IPS-20b (cell line): ENCODE results near the gene SPTBN2.
A peak's percentile ranks its signal among the peaks of the same experiment; 100 is the strongest.
"Not testable (repeated sequence)": the region's sequence is repeated elsewhere in the genome, so short reads cannot be mapped to it uniquely, and the experiment has no call there.

ENCODE experiments used
- H3K27ac ChIP-seq: one replicate; pipeline ENCODE4 v1.5.1; 2013; ENCODE audit warnings: low read length
- H3K27me3 ChIP-seq: 2 replicates; pipeline ENCODE4 v1.6.1; 2013; ENCODE audit warnings: mild to moderate bottlenecking, low read length, inconsistent platforms; ENCODE audit not compliant: insufficient read depth
- H3K36me3 ChIP-seq: 2 replicates; pipeline ENCODE4 v1.6.1; 2013; ENCODE audit warnings: low read depth, mild to moderate bottlenecking, inconsistent platforms, low read length, moderate library complexity; ENCODE audit not compliant: insufficient read depth
- H3K4me1 ChIP-seq: 2 replicates; pipeline ENCODE4 v1.6.1; 2013; ENCODE audit warnings: mild to moderate bottlenecking, control low read depth, inconsistent platforms, low read length, moderate library complexity; ENCODE audit not compliant: insufficient read depth
- H3K4me3 ChIP-seq: 2 replicates; pipeline ENCODE4 v1.5.1; 2013; ENCODE audit warnings: mild to moderate bottlenecking, low read length, inconsistent platforms
- H3K9ac ChIP-seq: 2 replicates; pipeline ENCODE4 v1.6.1; 2013; ENCODE audit warnings: low read depth, mild to moderate bottlenecking, inconsistent platforms, low read length, moderate library complexity
- H3K9me3 ChIP-seq: 2 replicates; pipeline ENCODE4 v1.6.1; 2013; ENCODE audit warnings: mild to moderate bottlenecking, low read depth, low read length, inconsistent platforms; ENCODE audit not compliant: insufficient read depth

Gene SPTBN2

GRCh38 chr11:66743271-66743968 lies 14.4 kb upstream of the SPTBN2 start:
- no peak overlapping the region; the same call in 1 of the 2 replicates for H3K4me3 ChIP-seq
- H3K9me3 ChIP-seq = no peaks in the 10 kb centered on the region
- H3K9ac ChIP-seq = no peak overlapping the region; the same call in 1 of the 2 replicates
- H3K27ac ChIP-seq = no peak overlapping the region
- no peaks in the 10 kb centered on the region for H3K36me3 ChIP-seq
- H3K4me1 ChIP-seq = no peaks in the 10 kb centered on the region
- no peaks in the 10 kb centered on the region for H3K27me3 ChIP-seq

- Histone ChIP-seq H3K4me1 (no peaks in the 10 kb centered on the region), H3K4me3 (no peak overlapping the region), H3K27me3 (no peaks in the 10 kb centered on the region), H3K9ac (no peak overlapping the region), H3K27ac (no peak overlapping the region), H3K36me3 (no peaks in the 10 kb centered on the region), H3K9me3 (no peaks in the 10 kb centered on the region)
Measured at GRCh38 chr11:66741153-66741552, 12.1 kb upstream of the SPTBN2 start.

GRCh38 chr11:66739983-66740382 lies 11.0 kb upstream of the SPTBN2 start:
- no peaks in the 10 kb centered on the region for H3K27me3 ChIP-seq
- H3K9ac ChIP-seq = no peak overlapping the region
- no peaks in the 10 kb centered on the region for H3K36me3 ChIP-seq
- no peaks in the 10 kb centered on the region for H3K9me3 ChIP-seq
- H3K4me3 ChIP-seq = no peak overlapping the region
- H3K4me1 ChIP-seq = no peaks in the 10 kb centered on the region
- no peak overlapping the region for H3K27ac ChIP-seq

- Histone ChIP-seq H3K4me1 (no peaks in the 10 kb centered on the region; the same call in 1 of the 2 replicates), H3K27me3 (peaks cover 29% of the 10 kb centered on the region), H3K27ac (no peak overlapping the region), H3K36me3 (no peaks in the 10 kb centered on the region), H3K9me3 (no peaks in the 10 kb centered on the region), H3K4me3 (no peak overlapping the region), H3K9ac (no peak overlapping the region)
Measured at GRCh38 chr11:66734215-66734614, 5.2 kb upstream of the SPTBN2 start.

GRCh38 chr11:66729447-66729846 lies 431 bp upstream of the SPTBN2 start:
- H3K9me3 ChIP-seq = no peaks in the 10 kb centered on the region
- peaks cover 21% of the 10 kb centered on the region for H3K4me1 ChIP-seq
- 0 out of 2 replicates have a peak, but pooled peaks cover 5% of the 10 kb centered on the region for H3K36me3 ChIP-seq
- H3K27ac ChIP-seq = no peak overlapping the region
- peaks cover 58% of the 10 kb centered on the region for H3K27me3 ChIP-seq
- H3K4me3 ChIP-seq = no peak overlapping the region; the same call in 1 of the 2 replicates
- no peak overlapping the region for H3K9ac ChIP-seq

- Histone ChIP-seq H3K27me3 (peaks cover 58% of the 10 kb centered on the region), H3K9me3 (no peaks in the 10 kb centered on the region), H3K9ac (peak overlapping the region; percentile 54; the same call in 1 of the 2 replicates), H3K36me3 (0 out of 2 replicates have a peak, but pooled peaks cover 5% of the 10 kb centered on the region), H3K27ac (no peak overlapping the region), H3K4me3 (peak overlapping the region; percentile 81), H3K4me1 (peaks cover 21% of the 10 kb centered on the region)
Measured at GRCh38 chr11:66728038-66728692, 851 bp downstream of the SPTBN2 start.

GRCh38 chr11:66727282-66728037 lies 1.6 kb downstream of the SPTBN2 start:
- Histone ChIP-seq H3K27me3 (peaks cover 58% of the 10 kb centered on the region), H3K27ac (no peak overlapping the region), H3K4me3 (peak overlapping the region; percentile 79)

GRCh38 chr11:66725647-66726046 lies 3.4 kb downstream of the SPTBN2 start:
- Histone ChIP-seq H3K36me3 (0 out of 2 replicates have a peak, but pooled peaks cover 12% of the 10 kb centered on the region), H3K27ac (no peak overlapping the region), H3K4me3 (peak overlapping the region; percentile 79; the same call in 1 of the 2 replicates), H3K9me3 (no peaks in the 10 kb centered on the region), H3K9ac (peak overlapping the region; percentile 0), H3K4me1 (peaks cover 21% of the 10 kb centered on the region), H3K27me3 (peaks cover 44% of the 10 kb centered on the region)

More at GRCh38 chr11:66727282-66728037, 1.6 kb downstream of the SPTBN2 start:
- peak overlapping the region; percentile 51; the same call in 1 of the 2 replicates for H3K9ac ChIP-seq
- H3K36me3 ChIP-seq = 0 out of 2 replicates have a peak, but pooled peaks cover 5% of the 10 kb centered on the region
- H3K9me3 ChIP-seq = no peaks in the 10 kb centered on the region
- peaks cover 21% of the 10 kb centered on the region for H3K4me1 ChIP-seq

- H3K4me3 ChIP-seq = no peak overlapping the region; the same call in 1 of the 2 replicates
- H3K27ac ChIP-seq = no peak overlapping the region
- H3K9ac ChIP-seq = 0 out of 2 replicates have a peak overlapping the region, but pooled peaks have one; percentile 0
- peaks cover 21% of the 10 kb centered on the region for H3K4me1 ChIP-seq
- peaks cover 39% of the 10 kb centered on the region for H3K27me3 ChIP-seq
- H3K36me3 ChIP-seq = peaks cover 13% of the 10 kb centered on the region; the same call in 1 of the 2 replicates
- no peaks in the 10 kb centered on the region for H3K9me3 ChIP-seq
Measured at GRCh38 chr11:66725114-66725513, 3.9 kb downstream of the SPTBN2 start.

- peaks cover 23% of the 10 kb centered on the region for H3K36me3 ChIP-seq
- H3K27ac ChIP-seq, H3K9ac ChIP-seq, H3K9me3 ChIP-seq, H3K4me3 ChIP-seq: not testable (repeated sequence)
- peaks cover 21% of the 10 kb centered on the region for H3K4me1 ChIP-seq
- H3K27me3 ChIP-seq = peaks cover 29% of the 10 kb centered on the region
Measured at GRCh38 chr11:66724167-66724566, 4.8 kb downstream of the SPTBN2 start.

- Histone ChIP-seq H3K4me1 (peaks cover 21% of the 10 kb centered on the region), H3K27ac (no peak overlapping the region), H3K27me3 (peaks cover 24% of the 10 kb centered on the region)
Measured at GRCh38 chr11:66723693-66724092, 5.3 kb downstream of the SPTBN2 start.

More at GRCh38 chr11:66723693-66724092, 5.3 kb downstream of the SPTBN2 start:
- no peak overlapping the region for H3K9ac ChIP-seq
- H3K9me3 ChIP-seq = no peaks in the 10 kb centered on the region
- H3K36me3 ChIP-seq = peaks cover 27% of the 10 kb centered on the region
- H3K4me3 ChIP-seq = no peak overlapping the region
